Measurements from ENCODE around the gene TSR3. TPM values are rescaled to one million over a fixed set of nuclear protein-coding genes. Genes with fewer than 3 reads are reported as not detected.

The TSR3 gene
- total RNA-seq, 4 donors from 2014 or later, result 15.9 to 101 (median 30.8) TPM

- no peak overlapping the region for H3K27ac ChIP-seq
- intact Hi-C loops (cut with DNase I; ENCODE audit: low total_unique reads), result no loop called here
- H3K36me3 ChIP-seq, result no peaks in the 10 kb centered on the region
Measured at GRCh38 chr16:1306334-1306733, 45.3 kb downstream of the TSR3 start.

GRCh38 chr16:1305823-1306222, 45.9 kb downstream of the TSR3 start:
- no peak overlapping the region for H3K27ac ChIP-seq
- TF ChIP-seq CTCF (IDR thresholded peaks at IDR 0.05), result no peak
- TF ChIP-seq POLR2A (IDR thresholded peaks at IDR 0.05), result no peak
- DNase-seq, result no peak
- intact Hi-C loops (cut with DNase I; ENCODE audit: low total_unique reads), result no loop called here
- no peaks in the 10 kb centered on the region for H3K36me3 ChIP-seq
- peaks cover 0 to 5% of the 10 kb centered on the region in 2 donors for H3K27me3 ChIP-seq
- no peak overlapping the region for H3K4me3 ChIP-seq
- H3K9me3 ChIP-seq, result no peaks in the 10 kb centered on the region
- peaks cover 0 to 7% of the 10 kb centered on the region in 2 donors for H3K4me1 ChIP-seq

More at GRCh38 chr16:1306334-1306733, 45.3 kb downstream of the TSR3 start:
- Histone ChIP-seq H3K4me3 (no peak overlapping the region), H3K27me3 (peaks cover 0 to under 1% of the 10 kb centered on the region in 2 donors), H3K9me3 (no peaks in the 10 kb centered on the region), H3K4me1 (peaks cover 0 to 12% of the 10 kb centered on the region in 2 donors)
- TF ChIP-seq POLR2A (IDR thresholded peaks at IDR 0.05), result no peak
- TF ChIP-seq CTCF (IDR thresholded peaks at IDR 0.05), result no peak
- no peak for DNase-seq

DNA sequence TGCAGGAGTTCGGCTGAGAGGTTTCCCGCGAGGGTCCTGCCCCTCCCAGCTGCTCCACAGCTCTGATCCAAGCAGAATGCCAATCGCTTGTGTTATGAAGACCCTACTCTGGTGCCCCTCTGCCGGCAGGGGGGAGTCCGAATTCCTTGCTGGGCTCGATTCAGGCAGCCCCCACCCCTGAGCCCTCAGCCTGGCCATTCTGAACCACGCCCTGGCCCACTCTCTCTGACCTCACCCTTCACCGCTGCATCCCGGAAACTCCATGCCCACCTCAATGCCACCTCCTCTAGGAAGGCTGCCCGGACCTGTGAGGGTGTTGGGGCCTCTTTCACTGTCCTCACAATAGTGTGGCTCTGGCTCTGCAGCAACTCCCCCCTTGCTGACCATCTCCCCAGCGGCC, 50.1 kb downstream of the TSR3 start:
- Histone ChIP-seq H3K4me3 (no peak overlapping the region), H3K27me3 (peaks cover 0 to 17% of the 10 kb centered on the region in 2 donors), H3K4me1 (no peaks in the 10 kb centered on the region), H3K27ac (no peak overlapping the region), H3K36me3 (no peaks in the 10 kb centered on the region), H3K9me3 (no peaks in the 10 kb centered on the region)
- no peak for TF ChIP-seq CTCF (IDR thresholded peaks at IDR 0.05)
- DNase-seq, result no peak
- intact Hi-C loops (cut with DNase I; ENCODE audit: low total_unique reads), result no loop called here

DNA sequence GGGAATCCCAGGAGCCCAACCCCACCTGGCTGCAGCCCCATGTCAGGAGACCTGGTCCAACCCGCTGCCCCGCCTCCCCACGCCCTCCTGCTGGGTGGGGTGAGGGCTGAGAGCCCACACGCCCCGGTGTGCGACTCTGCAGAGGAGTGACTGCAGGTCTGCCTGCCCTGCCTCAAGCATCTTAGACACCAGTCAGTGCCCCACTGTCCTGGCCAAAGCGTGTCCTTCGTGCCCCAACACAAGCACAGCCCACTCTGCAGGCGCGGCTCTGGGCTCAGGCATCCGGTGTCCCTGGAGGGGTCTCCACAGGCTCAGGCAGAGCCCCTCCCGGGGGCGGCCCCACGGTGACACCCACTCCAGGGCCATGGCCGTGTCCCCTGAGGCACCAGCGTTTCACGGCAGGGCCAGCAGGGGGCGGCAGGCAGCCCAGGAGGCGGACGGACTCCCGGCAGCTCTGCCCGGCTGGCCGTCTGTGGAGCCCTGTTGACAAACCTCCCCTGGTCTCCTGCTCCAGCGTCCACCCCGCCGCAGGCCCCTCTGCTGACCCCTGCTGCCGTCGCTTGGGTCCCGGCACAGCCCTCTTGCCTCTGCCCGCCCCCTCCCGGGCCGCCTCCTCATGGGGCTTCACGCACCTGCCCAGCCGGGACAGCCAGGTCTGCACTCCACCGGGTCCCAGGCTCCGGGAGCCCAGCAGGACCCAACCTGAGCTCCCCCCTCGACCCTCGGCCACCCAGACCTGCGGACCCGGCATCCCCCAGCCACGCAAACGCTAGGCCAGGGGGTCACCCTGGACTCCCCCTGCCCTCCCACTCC, 50.8 kb downstream of the TSR3 start:
- Histone ChIP-seq H3K4me1 (no peaks in the 10 kb centered on the region), H3K36me3 (no peaks in the 10 kb centered on the region), H3K4me3 (no peak overlapping the region), H3K9me3 (no peaks in the 10 kb centered on the region), H3K27ac (no peak overlapping the region), H3K27me3 (peaks cover 0 to 17% of the 10 kb centered on the region in 2 donors)
- intact Hi-C loops (cut with DNase I; ENCODE audit: low total_unique reads), result no loop called here
- DNase-seq, result peak in 1 of 2 donors; percentile 33
- TF ChIP-seq CTCF (IDR thresholded peaks at IDR 0.05) (peak; percentile 23 to 58 (median 54)), POLR2A (IDR thresholded peaks at IDR 0.05) (no peak)

DNA sequence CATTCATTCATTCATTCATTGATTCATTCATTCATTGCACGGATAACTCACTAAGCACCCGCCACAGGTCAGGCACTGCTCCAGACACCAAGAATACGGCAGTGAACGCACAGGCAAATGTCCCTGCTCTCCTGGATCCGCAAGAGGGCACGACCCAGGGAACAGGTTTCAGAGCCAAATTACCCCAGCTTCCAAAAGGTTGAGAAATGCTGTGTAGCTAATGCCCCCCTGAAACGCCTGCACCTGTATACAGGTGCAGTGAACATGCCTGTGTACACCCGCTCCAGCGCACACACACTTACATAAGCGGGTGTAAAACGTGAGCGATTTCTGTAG, 51.8 kb downstream of the TSR3 start:
- Histone ChIP-seq H3K27ac (no peak overlapping the region), H3K4me3 (no peak overlapping the region), H3K36me3 (no peaks in the 10 kb centered on the region), H3K4me1 (no peaks in the 10 kb centered on the region), H3K9me3 (no peaks in the 10 kb centered on the region), H3K27me3 (peaks cover 0 to 17% of the 10 kb centered on the region in 2 donors)
- intact Hi-C loops (cut with DNase I; ENCODE audit: low total_unique reads), result no loop called here
- TF ChIP-seq POLR2A (IDR thresholded peaks at IDR 0.05), result no peak
- TF ChIP-seq CTCF (IDR thresholded peaks at IDR 0.05), result no peak
- DNase-seq, result no peak

Other genes starting within 250 kb of the TSR3 start
- gene CACNA1H, start 198.8 kb downstream of the TSR3 start, total RNA-seq, result 10 to 100 TPM in 3 of 4 donors, 1 to 10 TPM in 1; 6.8 to 94.5 (median 27.6) TPM
- 1 to 10 TPM in 1 of 4 donors, not detected in 3; 1.5 TPM for gene TPSG1, start 126.6 kb downstream of the TSR3 start, total RNA-seq
- gene TPSB2, start 121.7 kb downstream of the TSR3 start, total RNA-seq, result 100 to 1,000 TPM in 1 of 4 donors, 10 to 100 TPM in 2, 1 to 10 TPM in 1; 4.1 to 108 (median 29.0) TPM
- gene TPSAB1, start 111.2 kb downstream of the TSR3 start, total RNA-seq, result 10 to 100 TPM in 3 of 4 donors, 1 to 10 TPM in 1; 3.9 to 96.2 (median 14.2) TPM
- 1 to 10 TPM in 1 of 4 donors, under 1 TPM in 1, not detected in 2; 0.52 to 2.8 TPM for gene TPSD1, start 95.8 kb downstream of the TSR3 start, total RNA-seq
- 100 to 1,000 TPM in 1 of 4 donors, 10 to 100 TPM in 3; 25.9 to 133 (median 63.0) TPM for gene UBE2I, start 42.2 kb downstream of the TSR3 start, total RNA-seq
- 1 to 10 TPM in 3 of 4 donors, under 1 TPM in 1; 0.59 to 5.5 (median 3.5) TPM for gene BAIAP3, start 18.2 kb downstream of the TSR3 start, total RNA-seq
- 10 to 100 TPM; 28.4 to 95.9 (median 48.6) TPM for gene GNPTG, start 53 bp upstream of the TSR3 start, total RNA-seq
- gene UNKL, start 62.8 kb upstream of the TSR3 start, total RNA-seq, result 10 to 100 TPM; 13.5 to 63.3 (median 27.6) TPM
- 10 to 100 TPM in 3 of 4 donors, 1 to 10 TPM in 1; 8.0 to 90.2 (median 21.4) TPM for gene UQCC4, start 68.9 kb upstream of the TSR3 start, total RNA-seq
- not detected for gene PERCC1, start 79.2 kb upstream of the TSR3 start, total RNA-seq
- gene CCDC154, start 92.7 kb upstream of the TSR3 start, total RNA-seq, result 1 to 10 TPM in 1 of 4 donors, under 1 TPM in 2, not detected in 1; 0.48 to 5.3 (median 0.51) TPM
- gene CLCN7, start 123.2 kb upstream of the TSR3 start, total RNA-seq, result 100 to 1,000 TPM in 1 of 4 donors, 10 to 100 TPM in 3; 21.5 to 145 (median 57.2) TPM
- under 1 TPM in 2 of 4 donors, not detected in 2; 0.28 to 0.52 TPM for gene PTX4, start 137.1 kb upstream of the TSR3 start, total RNA-seq
- 10 to 100 TPM in 3 of 4 donors, 1 to 10 TPM in 1; 4.9 to 59.1 (median 39.0) TPM for gene TELO2, start 141.5 kb upstream of the TSR3 start, total RNA-seq
- 10 to 100 TPM; 24.8 to 45.3 (median 39.3) TPM for gene TMEM204, start 181.8 kb upstream of the TSR3 start, total RNA-seq